ENCODE measurements around the gene CCND1. TPM values are rescaled to one million over a fixed set of nuclear protein-coding genes. Genes with fewer than 3 reads are reported as not detected.
A peak's percentile ranks its signal among the peaks of the same experiment; 100 is the strongest.

Gene CCND1
- total RNA-seq, 1 experiment from 2014 or later, result 372 TPM

- no CpG with 5 or more reads among the region's 63 CpGs for WGBS (ENCODE audit: extremely low coverage, insufficient read length, low lambda C conversion rate)
- H3K9me3 ChIP-seq (ENCODE audit: control insufficient read depth, low read depth, low read length), result no peaks in the 10 kb centered on the region
- H3K27me3 Mint-ChIP-seq (ENCODE audit: low read depth), result peaks cover 34% of the 10 kb centered on the region
- H2AK5ac ChIP-seq (ENCODE audit: insufficient read length, low read length), result no peak overlapping the region
- H3K23ac ChIP-seq (ENCODE audit: insufficient read length, low read depth, low read length), result no peak overlapping the region
- no peak for TF ChIP-seq CTCF (conservative IDR thresholded peaks at IDR 0.05)
- no peak overlapping the region for H3K27ac ChIP-seq (ENCODE audit: insufficient read length, low read depth, low read length)
- no peak overlapping the region for H3K9ac ChIP-seq (ENCODE audit: extremely low read depth, insufficient read length, low read length)
- H4K91ac ChIP-seq (ENCODE audit: insufficient read length, low read depth, low read length), result peak overlapping the region; percentile 86
- H3K14ac ChIP-seq (ENCODE audit: insufficient read depth, low read length), result peak overlapping the region; percentile 56; the same call in 1 of the 2 replicates
- 0 out of 7 replicates have a peak, but pooled peaks cover 0 to 4% (median 0%) of the 10 kb centered on the region in 3 experiments for H3K36me3 Mint-ChIP-seq (ENCODE audit: insufficient read depth in 1 of 3, low read depth in 3 of 3)
- no peak overlapping the region for H4K8ac ChIP-seq (replicated peaks; ENCODE audit: insufficient read length, low read depth, low read length)
- H2BK12ac ChIP-seq (ENCODE audit: insufficient read length, low read depth, low read length), result no peak overlapping the region
- H3K4ac ChIP-seq (ENCODE audit: low read depth, low read length), result no peak overlapping the region
- H3K4me1 ChIP-seq (ENCODE audit: insufficient read depth, low read length), result no peaks in the 10 kb centered on the region
- DNase-seq, result peak; percentile 79
- no peak overlapping the region for H3T11ph ChIP-seq (ENCODE audit: low read length)
- no peak overlapping the region for H2BK5ac ChIP-seq (ENCODE audit: insufficient read length, low read length)
- peaks cover 27 to 33% of the 10 kb centered on the region in 2 experiments for H3K4me1 Mint-ChIP-seq
- no peak overlapping the region for H2BK120ac ChIP-seq (ENCODE audit: low read depth, low read length, poor library complexity, severe bottlenecking)
- no peak overlapping the region for H2BK20ac ChIP-seq (ENCODE audit: low read depth, low read length, poor library complexity, severe bottlenecking)
- H2BK15ac ChIP-seq (ENCODE audit: low read depth, low read length), result no peak overlapping the region
- no peaks in the 10 kb centered on the region for H4K20me1 ChIP-seq (ENCODE audit: control insufficient read depth, insufficient read depth, insufficient read length)
- no peak overlapping the region for H4K5ac ChIP-seq (ENCODE audit: insufficient read length, low read depth, low read length)
- H3K79me1 ChIP-seq (ENCODE audit: insufficient read depth, low read depth, low read length, poor library complexity, severe bottlenecking), result no peaks in the 10 kb centered on the region
- peaks cover 3% of the 10 kb centered on the region; the same call in 1 of the 2 replicates for H3K27me3 ChIP-seq (ENCODE audit: insufficient read depth, low read length)
- H3K4me3 Mint-ChIP-seq, result peak overlapping the region; percentile 59 to 74
- H3K18ac ChIP-seq (ENCODE audit: insufficient read length, low read depth, low read length), result peak overlapping the region; percentile 85
- peaks cover 21% of the 10 kb centered on the region for H3K23me2 ChIP-seq (ENCODE audit: insufficient read length, low read depth, low read length, poor library complexity, severe bottlenecking)
- no peaks in the 10 kb centered on the region for H3K9me3 Mint-ChIP-seq
- no peak overlapping the region for H2AFZ ChIP-seq (ENCODE audit: low read length)
- H3K27ac Mint-ChIP-seq, result peak overlapping the region in 1 of 3 experiments; percentile 82; a peak in 1 of 7 replicates
- H3K56ac ChIP-seq (ENCODE audit: insufficient read length, low read depth, low read length), result no peak overlapping the region
- no peaks in the 10 kb centered on the region for H3K79me2 ChIP-seq (ENCODE audit: insufficient read depth, low read length)
- H3K4me2 ChIP-seq (ENCODE audit: insufficient read depth, insufficient read length, low read length), result peak overlapping the region; percentile 55
Measured at GRCh38 chr11:69636512-69637197, 4.3 kb upstream of the CCND1 start.
